Testis (tissue), 3 donors: ENCODE results near the gene DLG2. TPM values are rescaled to one million over a fixed set of nuclear protein-coding genes. Genes with fewer than 3 reads are reported as not detected.

Source experiments
- DNase-seq: peaks from one replicate; pipeline ENCODE4 v3.0.0-alpha.2; 2019
- H3K27ac ChIP-seq, 2 donors: fragments of 200-600 bp; sonication (generic); one replicate each; pipeline ENCODE4 v1.5.1; 2019
- H3K27me3 ChIP-seq: fragments of 200-600 bp; sonication (generic); one replicate; pipeline ENCODE4 v1.5.1; 2019
- H3K36me3 ChIP-seq: fragments of 200-600 bp; sonication (generic); one replicate; pipeline ENCODE4 v1.5.1; 2017; ENCODE audit warnings: low read depth; ENCODE audit errors: missing control alignments
- H3K4me1 ChIP-seq: fragments of 200-600 bp; sonication (generic); one replicate; pipeline ENCODE4 v1.5.1; 2019
- H3K4me3 ChIP-seq, 2 donors: fragments of 200-600 bp; sonication (generic); one replicate each; pipeline ENCODE4 v1.5.1; 2017 to 2019
- H3K9me3 ChIP-seq: fragments of 200-600 bp; sonication (generic); one replicate; pipeline ENCODE4 v1.5.1; 2017
- POLR2A ChIP-seq: fragments of 450-650 bp; IDR thresholded peaks from one replicate; pipeline ENCODE4 v1.6.1; 2017; ENCODE audit warnings: antibody characterized with exemption, mild to moderate bottlenecking, moderate library complexity
- WGBS, 2 donors: methylation state at CpG; one replicate each; pipeline ENCODE4 v1.1.5; 2018; 5-methylcytosine and 5-hydroxymethylcytosine counted together
- intact Hi-C: fragments of 100-400 bp; cut with DNase I; formaldehyde crosslinking; loops from one replicate; pipeline ENCODE4 v1.15.1; 2023; ENCODE audit warnings: low total_unique reads
- polyA plus RNA-seq: library from polyadenylated mRNA; stranded (reverse); fragments of 350-450 nt; fragmentation: Illumina TruSeq; extraction: RNeasy Lipid Tissue Mini Kit (QIAGEN cat#74804); gene quantifications from one replicate; pipeline ENCODE4 v1.2.3, GENCODE V29; 2014; ENCODE audit warnings: low read depth, low replicate concordance; ENCODE audit not compliant: insufficient read depth
- total RNA-seq, 2 donors: library from RNA; depleted of rRNA; stranded (reverse); fragments of >200 nt; gene quantifications; one replicate each; pipeline ENCODE4 v1.2.3, GENCODE V29; 2016
- TF ChIP-seq, protein P1 (sequence below), 3 experiments: fragments of 450-650 bp in 2 of 3; fragments of 200-600 bp in 1 of 3; sonication (generic) in 1 of 3; IDR thresholded peaks; one replicate each; pipeline ENCODE4 v1.5.1; 2016 to 2019; ENCODE audit warnings: antibody characterized with exemption in 3 of 3, mild to moderate bottlenecking in 2 of 3, moderate library complexity in 1 of 3

The DLG2 gene
- total and polyA plus RNA-seq, 3 donors from 2014 or later: 13.8 to 23.0 (median 14.1) TPM

DNA sequence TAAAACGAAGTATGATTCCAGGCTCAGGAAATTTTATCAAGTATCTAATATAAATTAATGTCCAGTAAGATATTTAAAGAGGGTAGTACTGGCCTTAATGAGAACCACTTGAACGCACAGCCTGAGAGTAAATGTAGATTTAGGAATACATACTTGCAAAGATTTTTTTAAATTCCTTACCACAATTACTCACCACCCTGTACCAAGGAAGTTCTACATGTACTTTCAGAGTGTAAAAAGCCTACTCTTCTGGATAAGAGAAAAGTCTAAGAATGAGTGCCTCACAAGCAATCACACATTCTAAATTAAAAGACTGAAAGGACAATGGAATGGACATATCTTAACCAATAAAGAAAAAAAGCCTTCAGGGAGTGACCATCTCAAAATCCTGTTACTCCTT, 697.4 kb downstream of the DLG2 start:
- Histone ChIP-seq H3K36me3 (no peaks in the 10 kb centered on the region), H3K27ac (no peak overlapping the region), H3K9me3 (no peaks in the 10 kb centered on the region), H3K27me3 (no peaks in the 10 kb centered on the region), H3K4me1 (no peaks in the 10 kb centered on the region), H3K4me3 (no peak overlapping the region)
- TF ChIP-seq POLR2A: no peak
- TF ChIP-seq, protein P1, sequence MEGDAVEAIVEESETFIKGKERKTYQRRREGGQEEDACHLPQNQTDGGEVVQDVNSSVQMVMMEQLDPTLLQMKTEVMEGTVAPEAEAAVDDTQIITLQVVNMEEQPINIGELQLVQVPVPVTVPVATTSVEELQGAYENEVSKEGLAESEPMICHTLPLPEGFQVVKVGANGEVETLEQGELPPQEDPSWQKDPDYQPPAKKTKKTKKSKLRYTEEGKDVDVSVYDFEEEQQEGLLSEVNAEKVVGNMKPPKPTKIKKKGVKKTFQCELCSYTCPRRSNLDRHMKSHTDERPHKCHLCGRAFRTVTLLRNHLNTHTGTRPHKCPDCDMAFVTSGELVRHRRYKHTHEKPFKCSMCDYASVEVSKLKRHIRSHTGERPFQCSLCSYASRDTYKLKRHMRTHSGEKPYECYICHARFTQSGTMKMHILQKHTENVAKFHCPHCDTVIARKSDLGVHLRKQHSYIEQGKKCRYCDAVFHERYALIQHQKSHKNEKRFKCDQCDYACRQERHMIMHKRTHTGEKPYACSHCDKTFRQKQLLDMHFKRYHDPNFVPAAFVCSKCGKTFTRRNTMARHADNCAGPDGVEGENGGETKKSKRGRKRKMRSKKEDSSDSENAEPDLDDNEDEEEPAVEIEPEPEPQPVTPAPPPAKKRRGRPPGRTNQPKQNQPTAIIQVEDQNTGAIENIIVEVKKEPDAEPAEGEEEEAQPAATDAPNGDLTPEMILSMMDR (IDR thresholded peaks at IDR 0.05): no peak
- WGBS, 2 donors: 84 to 87% methylated on average over 2 of the region's 2 CpGs
- intact Hi-C loops: no loop called here
- DNase-seq: no peak

DNA sequence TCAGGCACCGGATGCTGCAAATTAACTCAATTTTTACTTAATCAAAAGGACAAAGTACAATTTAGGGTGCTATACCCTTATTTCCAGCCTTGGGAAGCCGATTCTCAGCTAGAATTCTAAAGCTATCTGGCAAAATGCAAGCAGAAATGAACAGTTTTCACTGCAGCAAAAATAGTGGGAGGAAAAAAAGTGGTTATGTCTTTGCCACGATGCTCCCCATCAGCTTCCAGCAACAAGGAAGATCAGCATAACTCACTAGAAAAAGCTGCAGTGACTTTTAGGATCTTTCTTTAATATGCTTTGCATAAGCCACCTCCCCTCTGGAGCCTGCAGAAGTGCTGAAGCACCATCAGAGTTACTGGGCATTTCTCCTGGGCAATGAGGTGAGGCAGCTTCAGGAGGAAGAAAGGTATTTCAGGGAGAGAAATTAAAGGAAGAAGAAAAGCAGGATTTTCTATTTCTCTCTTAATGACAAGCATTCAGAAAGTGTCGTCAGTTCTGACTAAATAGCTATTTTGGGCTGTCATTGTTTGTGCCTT, 702.9 kb downstream of the DLG2 start:
- H3K4me3 ChIP-seq: no peak overlapping the region
- intact Hi-C loops: no loop called here
- WGBS, 2 donors: 43 to 45% methylated on average over 4 of the region's 4 CpGs
- TF ChIP-seq POLR2A: no peak
- TF ChIP-seq, protein P1 (IDR thresholded peaks at IDR 0.05): no peak
- no peak for DNase-seq
- no peaks in the 10 kb centered on the region for H3K9me3 ChIP-seq
- peaks cover 6% of the 10 kb centered on the region for H3K4me1 ChIP-seq
- no peaks in the 10 kb centered on the region for H3K27me3 ChIP-seq
- H3K27ac ChIP-seq: no peak overlapping the region
- H3K36me3 ChIP-seq: no peaks in the 10 kb centered on the region

DNA sequence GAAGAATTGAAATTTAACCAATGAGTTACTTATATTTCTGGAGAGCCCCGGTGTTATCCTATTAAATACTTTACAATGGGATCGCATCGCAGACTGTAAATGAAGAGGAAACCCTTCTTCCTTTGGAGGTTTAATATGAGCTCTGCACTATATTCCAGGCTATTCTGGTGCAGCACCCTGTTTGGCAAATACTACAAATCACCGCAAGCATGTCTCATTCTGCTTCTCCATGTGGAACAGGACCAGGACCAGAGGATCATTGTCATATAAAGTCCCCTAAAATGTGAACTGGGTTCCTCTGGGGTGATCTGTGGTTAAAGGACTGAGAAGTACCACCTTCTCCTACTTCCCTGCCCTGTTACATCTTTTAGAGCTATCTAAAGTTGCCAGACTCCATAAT, 703.7 kb downstream of the DLG2 start:
- Histone ChIP-seq H3K36me3 (no peaks in the 10 kb centered on the region), H3K4me3 (no peak overlapping the region), H3K9me3 (no peaks in the 10 kb centered on the region), H3K27me3 (no peaks in the 10 kb centered on the region), H3K4me1 (peaks cover 6% of the 10 kb centered on the region), H3K27ac (no peak overlapping the region)
- intact Hi-C loops: no loop called here
- no peak for DNase-seq
- WGBS, 2 donors: 51 to 62% methylated on average over 4 of the region's 4 CpGs
- TF ChIP-seq POLR2A: no peak
- TF ChIP-seq, protein P1 (IDR thresholded peaks at IDR 0.05): no peak

DNA sequence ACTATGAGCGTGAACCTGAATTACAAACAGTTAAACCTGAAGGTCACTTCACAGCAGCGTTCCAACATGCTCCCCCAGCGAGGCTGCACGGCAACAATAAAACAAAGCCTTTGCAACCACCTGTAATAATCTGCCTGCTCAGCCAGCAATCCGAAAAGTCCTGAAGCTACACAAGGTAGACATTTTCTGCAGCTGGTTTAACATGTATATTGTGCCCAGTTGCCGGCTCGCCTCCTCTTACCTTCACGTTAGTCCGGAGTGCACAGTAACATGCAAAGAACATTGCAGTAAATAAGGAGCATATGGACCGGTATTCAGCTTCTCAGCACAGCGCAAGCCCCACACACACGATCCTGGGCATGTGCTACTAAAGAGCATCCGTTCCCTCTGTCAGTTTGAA, 704.3 kb downstream of the DLG2 start:
- WGBS, 2 donors: 3 to 7% methylated on average over 13 of the region's 13 CpGs
- H3K27me3 ChIP-seq: no peaks in the 10 kb centered on the region
- H3K4me3 ChIP-seq: no peak overlapping the region
- intact Hi-C loops: no loop called here
- H3K27ac ChIP-seq: no peak overlapping the region
- no peaks in the 10 kb centered on the region for H3K9me3 ChIP-seq
- peaks cover 6% of the 10 kb centered on the region for H3K4me1 ChIP-seq
- DNase-seq: no peak
- TF ChIP-seq, protein P1 (IDR thresholded peaks at IDR 0.05): no peak
- no peak for TF ChIP-seq POLR2A
- H3K36me3 ChIP-seq: no peaks in the 10 kb centered on the region

DNA sequence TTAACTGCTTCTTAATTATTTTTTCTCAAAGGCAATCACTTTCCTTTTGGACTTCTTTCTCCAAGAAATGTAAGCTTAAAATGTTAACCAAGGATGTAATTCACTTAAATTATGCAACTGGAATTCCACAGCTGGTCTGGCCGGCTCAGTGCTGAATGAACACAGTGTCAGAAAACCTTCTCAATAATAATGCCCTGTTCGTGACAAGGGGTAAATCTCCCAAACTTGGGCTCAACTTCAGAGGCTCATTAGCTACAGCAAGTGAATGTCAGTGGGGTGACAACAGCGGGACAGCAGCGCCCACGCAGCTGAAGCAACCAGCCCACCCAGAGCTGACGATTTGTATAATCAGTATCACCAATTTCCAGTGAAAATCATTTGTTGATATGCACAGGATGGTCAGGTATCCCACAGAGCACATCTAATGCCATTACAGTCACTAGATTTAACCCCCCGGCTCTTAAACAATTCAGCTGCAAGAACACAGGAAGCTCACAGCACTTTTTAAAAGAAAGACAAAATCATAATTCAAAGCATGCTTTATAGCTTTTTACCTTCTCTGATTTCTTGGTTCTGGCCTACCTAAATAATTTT, 704.8 kb downstream of the DLG2 start:
- intact Hi-C loops: no loop called here
- 9 to 11% methylated on average over 7 of the region's 7 CpGs for whole genome bisulfite sequencing, 2 donors
- Histone ChIP-seq H3K36me3 (no peaks in the 10 kb centered on the region), H3K4me1 (peaks cover 6% of the 10 kb centered on the region), H3K9me3 (no peaks in the 10 kb centered on the region), H3K4me3 (no peak overlapping the region), H3K27ac (no peak overlapping the region), H3K27me3 (no peaks in the 10 kb centered on the region)
- DNase-seq: no peak
- TF ChIP-seq, protein P1 (IDR thresholded peaks at IDR 0.05): no peak
- TF ChIP-seq POLR2A: no peak
